ENCODE results near the gene BRMS1L.

The BRMS1L gene

GRCh38 chr14:35883677-35884293 is 57.6 kb downstream of the BRMS1L start:
- Histone ChIP-seq H3K79me2 (ENCODE audit: insufficient read depth, low read length) (no peaks in the 10 kb centered on the region), H3K36me3 (ENCODE audit: insufficient read depth, low read length) (no peaks in the 10 kb centered on the region), H2AFZ (ENCODE audit: low read length) (peak overlapping the region; percentile 30; the same call in 1 of the 2 replicates), H3K9me3 (ENCODE audit: insufficient read depth, low read depth, low read length) (no peaks in the 10 kb centered on the region), H3K4me1 (ENCODE audit: insufficient read depth, low read length, poor library complexity, severe bottlenecking) (no peaks in the 10 kb centered on the region), H3K4me2 (ENCODE audit: low read depth, low read length, poor library complexity, severe bottlenecking) (no peak overlapping the region), H3K27me3 (ENCODE audit: insufficient read depth, low read length, poor library complexity, severe bottlenecking) (no peaks in the 10 kb centered on the region), H3K9me2 (replicated peaks; ENCODE audit: low read depth, low read length) (no peaks in the 10 kb centered on the region), H3K9ac (ENCODE audit: low read depth, low read length, poor library complexity, severe bottlenecking) (no peak overlapping the region), H3K4me3 (ENCODE audit: low read length, poor library complexity, severe bottlenecking) (no peak overlapping the region), H3F3A (ENCODE audit: low read depth) (no peaks in the 10 kb centered on the region), H4K20me1 (ENCODE audit: insufficient read depth, low read length, poor library complexity, severe bottlenecking) (no peaks in the 10 kb centered on the region)
- TF ChIP-seq EZH2phosphoT487 (IDR thresholded peaks at IDR 0.05; ENCODE audit: borderline replicate concordance) (no peak), CTCF (conservative IDR thresholded peaks at IDR 0.05; ENCODE audit: low read length) (peak; percentile 84)

GRCh38 chr14:35890308-35890707 is 64.2 kb downstream of the BRMS1L start:
- no peaks in the 10 kb centered on the region for H3K36me3 ChIP-seq (ENCODE audit: insufficient read depth, low read length)
- TF ChIP-seq EZH2phosphoT487 (IDR thresholded peaks at IDR 0.05; ENCODE audit: borderline replicate concordance) (no peak), CTCF (conservative IDR thresholded peaks at IDR 0.05; ENCODE audit: low read length) (no peak)
- H3K9me2 ChIP-seq (replicated peaks; ENCODE audit: low read depth, low read length): no peaks in the 10 kb centered on the region
- no peak overlapping the region for H3K4me2 ChIP-seq (ENCODE audit: low read depth, low read length, poor library complexity, severe bottlenecking)
- H3K9ac ChIP-seq (ENCODE audit: low read depth, low read length, poor library complexity, severe bottlenecking): no peak overlapping the region
- no peaks in the 10 kb centered on the region for H3F3A ChIP-seq (ENCODE audit: low read depth)
- no peaks in the 10 kb centered on the region for H3K9me3 ChIP-seq (ENCODE audit: insufficient read depth, low read depth, low read length)
- H4K20me1 ChIP-seq (ENCODE audit: insufficient read depth, low read length, poor library complexity, severe bottlenecking): no peaks in the 10 kb centered on the region
- H3K4me1 ChIP-seq (ENCODE audit: insufficient read depth, low read length, poor library complexity, severe bottlenecking): no peaks in the 10 kb centered on the region
- H3K79me2 ChIP-seq (ENCODE audit: insufficient read depth, low read length): no peaks in the 10 kb centered on the region
- no peaks in the 10 kb centered on the region for H3K27me3 ChIP-seq (ENCODE audit: insufficient read depth, low read length, poor library complexity, severe bottlenecking)
- H3K4me3 ChIP-seq (ENCODE audit: low read length, poor library complexity, severe bottlenecking): no peak overlapping the region
- no peak overlapping the region for H2AFZ ChIP-seq (ENCODE audit: low read length)

- H3K4me1 ChIP-seq (ENCODE audit: insufficient read depth, low read length, poor library complexity, severe bottlenecking): no peaks in the 10 kb centered on the region
- no peaks in the 10 kb centered on the region for H3K36me3 ChIP-seq (ENCODE audit: insufficient read depth, low read length)
- H2AFZ ChIP-seq (ENCODE audit: low read length): no peak overlapping the region
- TF ChIP-seq CTCF (conservative IDR thresholded peaks at IDR 0.05; ENCODE audit: low read length) (no peak), EZH2phosphoT487 (IDR thresholded peaks at IDR 0.05; ENCODE audit: borderline replicate concordance) (no peak)
- H4K20me1 ChIP-seq (ENCODE audit: insufficient read depth, low read length, poor library complexity, severe bottlenecking): no peaks in the 10 kb centered on the region
- H3K79me2 ChIP-seq (ENCODE audit: insufficient read depth, low read length): no peaks in the 10 kb centered on the region
- no peak overlapping the region for H3K4me2 ChIP-seq (ENCODE audit: low read depth, low read length, poor library complexity, severe bottlenecking)
- H3K27me3 ChIP-seq (ENCODE audit: insufficient read depth, low read length, poor library complexity, severe bottlenecking): no peaks in the 10 kb centered on the region
- no peak overlapping the region for H3K9ac ChIP-seq (ENCODE audit: low read depth, low read length, poor library complexity, severe bottlenecking)
- H3K4me3 ChIP-seq (ENCODE audit: low read length, poor library complexity, severe bottlenecking): no peak overlapping the region
- no peaks in the 10 kb centered on the region for H3K9me2 ChIP-seq (replicated peaks; ENCODE audit: low read depth, low read length)
- no peaks in the 10 kb centered on the region for H3F3A ChIP-seq (ENCODE audit: low read depth)
- no peaks in the 10 kb centered on the region for H3K9me3 ChIP-seq (ENCODE audit: insufficient read depth, low read depth, low read length)
These were observed 69.1 kb downstream of the BRMS1L start for GRCh38 chr14:35895256-35895655.

Measured in Loucy (cell line).